ENCODE data around the gene YPEL5.
"Not testable (repeated sequence)": the region's sequence is repeated elsewhere in the genome, so short reads cannot be mapped to it uniquely, and the experiment has no call there.

YPEL5 gene

GRCh38 chr2:30146337-30147195 is at the start of gene YPEL5:
YPEL5 (plus strand) TSS chr2:30147007; CDS start chr2:30156652, 9,645 bp downstream.
- DNase-seq = peak; percentile 99

GRCh38 chr2:30098266-30099005 is 48.4 kb upstream of the YPEL5 start:
- no peak for DNase-seq

GRCh38 chr2:30099366-30099765 is 47.4 kb upstream of the YPEL5 start:
- not testable (repeated sequence) for DNase-seq

GRCh38 chr2:30100691-30101090 is 46.1 kb upstream of the YPEL5 start:
- not testable (repeated sequence) for DNase-seq

- DNase-seq = no peak
These were observed 42.5 kb upstream of the YPEL5 start for GRCh38 chr2:30104307-30104706.

GRCh38 chr2:30105556-30105955 is 41.3 kb upstream of the YPEL5 start:
- no peak for DNase-seq

GRCh38 chr2:30106543-30106942 is 40.3 kb upstream of the YPEL5 start:
- no peak for DNase-seq

- DNase-seq = no peak
These were observed 38.6 kb upstream of the YPEL5 start for GRCh38 chr2:30108192-30108591.

- no peak for DNase-seq
These were observed 38.0 kb upstream of the YPEL5 start for GRCh38 chr2:30108851-30109250.

- no peak for DNase-seq
These were observed 37.0 kb upstream of the YPEL5 start for GRCh38 chr2:30109856-30110255.

GRCh38 chr2:30110773-30111172 is 36.0 kb upstream of the YPEL5 start:
- no peak for DNase-seq

- not testable (repeated sequence) for DNase-seq
These were observed 35.6 kb upstream of the YPEL5 start for GRCh38 chr2:30111186-30111585.

GRCh38 chr2:30112561-30112960 is 34.2 kb upstream of the YPEL5 start:
- DNase-seq = no peak

- DNase-seq = no peak
These were observed 33.1 kb upstream of the YPEL5 start for GRCh38 chr2:30113617-30114293.

- peak; percentile 27 to 57 for DNase-seq
These were observed 31.4 kb upstream of the YPEL5 start for GRCh38 chr2:30115141-30115980.

GRCh38 chr2:30115981-30116285 is 30.9 kb upstream of the YPEL5 start:
- no peak for DNase-seq

GRCh38 chr2:30122362-30122761 is 24.4 kb upstream of the YPEL5 start:
- DNase-seq = no peak

- no peak for DNase-seq
These were observed 19.6 kb upstream of the YPEL5 start for GRCh38 chr2:30127016-30127893.

- DNase-seq = no peak
These were observed 12.2 kb upstream of the YPEL5 start for GRCh38 chr2:30134582-30134981.

- no peak for DNase-seq
These were observed 11.3 kb upstream of the YPEL5 start for GRCh38 chr2:30135541-30135940.

- no peak for DNase-seq
These were observed 9.9 kb upstream of the YPEL5 start for GRCh38 chr2:30136764-30137444.
